GM10248 (cell line): ENCODE results near the gene ZNF385C.

Source experiments
- CTCF ChIA-PET: fragments of 300-600 bp; sonication (Branson Sonifier 250); formaldehyde crosslinking; extraction: SDS; loops from one replicate; lab custom pipeline; 2021; ENCODE audit warnings: antibody characterized with exemption; lab: Yijun Ruan, JAX
- POLR2A ChIA-PET: fragments of 350-650 bp; sonication (Branson Sonifier 250); formaldehyde crosslinking; extraction: SDS; loops from one replicate; lab custom pipeline; 2020; ENCODE audit warnings: antibody characterized with exemption; lab: Yijun Ruan, JAX
- DNase-seq: peaks from one replicate; pipeline ENCODE4 v3.0.0; 2012; ENCODE audit errors: extremely low spot score
- CTCF ChIP-seq: IDR thresholded peaks from 2 replicates; pipeline ENCODE4 v1.5.1; 2012; ENCODE audit warnings: mild to moderate bottlenecking, low read depth; ENCODE audit errors: extremely low read depth, missing control alignments, control extremely low read depth

The ZNF385C gene

DNA sequence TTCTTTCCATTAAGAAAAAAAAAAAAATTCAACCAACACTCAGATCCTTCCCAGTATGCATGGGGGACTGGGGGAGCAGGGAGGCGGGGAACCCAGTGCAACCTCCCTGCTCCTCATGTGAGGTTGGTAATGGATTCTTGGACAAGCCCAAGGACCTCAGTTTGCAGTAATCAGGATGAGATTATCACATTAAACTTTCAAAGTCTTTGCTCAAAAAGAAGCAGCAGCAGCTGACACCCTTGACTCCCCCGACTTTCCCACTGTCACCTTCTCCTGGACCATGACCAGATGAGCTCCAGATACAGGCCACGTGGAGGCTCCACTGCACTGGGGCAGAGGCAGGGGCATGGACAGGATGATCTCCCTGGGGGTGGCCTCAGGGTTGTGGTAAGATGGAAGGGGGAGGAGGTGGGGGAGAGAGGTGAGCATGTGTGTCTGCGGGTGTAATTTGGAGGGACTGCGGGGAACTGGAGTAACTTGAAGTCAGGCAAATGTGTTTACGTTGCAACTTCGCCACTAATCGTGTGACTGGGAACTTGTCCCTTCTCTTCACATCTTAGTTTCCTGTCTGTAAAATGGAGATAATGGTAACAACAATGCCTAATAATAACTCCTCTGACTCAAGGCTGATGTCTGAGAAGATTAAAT lies 19.8 kb downstream of the ZNF385C start:
- no peak for DNase-seq
- POLR2A ChIA-PET, result no interaction called here
- TF ChIP-seq CTCF, result no peak
- CTCF ChIA-PET, result interaction anchor here (2.8 kb wide), 1 partner anchor 10 kb away, joined by 12 read pairs; no protein-coding TSS in a partner anchor

GRCh38 chr17:42077755-42078154 lies 20.5 kb downstream of the ZNF385C start:
- no peak for DNase-seq
- ChIA-PET POLR2A (no interaction called here), CTCF (interaction anchor here (1.2 to 1.4 kb wide), 2 partner anchors 10 to 24 kb away, joined by 4 to 9 read pairs; no protein-coding TSS in a partner anchor)
- no peak for TF ChIP-seq CTCF

- CTCF ChIA-PET, result interaction anchor here (1.2 to 1.4 kb wide), 4 partner anchors 9 to 52 kb away, joined by 3 to 9 read pairs (median 5); no protein-coding TSS in a partner anchor
- DNase-seq, result no peak
- TF ChIP-seq CTCF, result no peak
- POLR2A ChIA-PET, result no interaction called here
These were observed 21.3 kb downstream of the ZNF385C start for GRCh38 chr17:42076797-42077559.

- ChIA-PET CTCF (interaction anchor here (0.8 to 1.8 kb wide), 3 partner anchors 8 to 10 kb away, joined by 3 to 7 read pairs (median 6); no protein-coding TSS in a partner anchor), POLR2A (no interaction called here)
- no peak for TF ChIP-seq CTCF
- no peak for DNase-seq
These were observed 22.5 kb downstream of the ZNF385C start for GRCh38 chr17:42075789-42076188.

DNA sequence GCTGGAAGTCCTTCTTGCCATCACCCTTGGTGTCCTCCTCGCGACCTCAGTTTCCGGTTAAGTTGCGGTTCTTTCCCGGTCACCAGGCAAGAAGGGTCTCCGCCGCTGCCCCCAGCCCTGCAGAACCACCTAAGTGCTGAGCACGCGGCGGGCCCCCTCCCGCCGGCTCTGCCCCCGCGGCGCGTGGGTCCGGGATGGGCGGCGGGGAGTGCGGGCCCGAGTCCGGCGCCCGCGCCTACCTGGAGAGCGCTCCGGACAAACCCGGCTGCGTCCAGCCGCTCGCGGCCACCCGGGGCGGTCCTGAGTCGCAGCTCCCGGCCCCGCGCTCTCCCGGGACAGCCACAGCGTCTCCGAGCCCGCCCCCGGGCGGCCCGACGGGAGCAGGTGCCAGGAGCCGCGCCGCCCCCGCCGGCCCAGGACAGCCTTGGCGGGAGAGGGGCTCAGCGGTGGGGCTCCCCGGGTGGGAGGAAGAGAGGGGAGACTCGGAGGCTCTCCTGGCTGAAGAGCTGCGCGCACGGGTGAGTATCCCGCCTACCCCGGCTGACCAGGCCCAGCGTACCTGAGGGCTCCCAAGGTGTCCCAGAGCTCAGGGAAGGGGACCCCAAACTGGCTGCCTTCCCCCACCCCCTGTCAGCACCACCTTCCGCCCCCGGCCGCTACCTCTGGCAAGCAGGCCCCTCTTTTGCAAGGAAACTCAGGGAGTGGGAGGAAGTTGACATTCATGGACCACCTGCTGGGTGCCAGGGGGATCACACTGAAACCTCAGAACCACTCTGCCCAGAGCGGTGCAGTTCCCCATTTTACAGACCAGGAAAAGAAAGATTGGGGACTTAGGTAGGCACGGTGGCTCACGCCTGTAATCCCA lies 25.7 kb downstream of the ZNF385C start:
- CTCF ChIA-PET, result interaction anchor here (0.8 to 2.1 kb wide), 9 partner anchors 16 to 334 kb away, joined by 3 to 4 read pairs (median 3); partner anchors contain the start of gene NKIRAS2
- POLR2A ChIA-PET, result no interaction called here
- DNase-seq, result no peak
- TF ChIP-seq CTCF, result no peak

- no peak for DNase-seq
- CTCF ChIA-PET, result interaction anchor here (0.8 to 2.1 kb wide), 8 partner anchors 15 to 334 kb away, joined by 3 to 4 read pairs (median 3); partner anchors contain the start of gene NKIRAS2
- no peak for TF ChIP-seq CTCF
- POLR2A ChIA-PET, result no interaction called here
These were observed 26.5 kb downstream of the ZNF385C start for GRCh38 chr17:42071810-42072209.
